ENCODE data around the gene XRCC6.
"Not testable (repeated sequence)": the region's sequence is repeated elsewhere in the genome, so short reads cannot be mapped to it uniquely, and the experiment has no call there.

XRCC6 gene

DNA sequence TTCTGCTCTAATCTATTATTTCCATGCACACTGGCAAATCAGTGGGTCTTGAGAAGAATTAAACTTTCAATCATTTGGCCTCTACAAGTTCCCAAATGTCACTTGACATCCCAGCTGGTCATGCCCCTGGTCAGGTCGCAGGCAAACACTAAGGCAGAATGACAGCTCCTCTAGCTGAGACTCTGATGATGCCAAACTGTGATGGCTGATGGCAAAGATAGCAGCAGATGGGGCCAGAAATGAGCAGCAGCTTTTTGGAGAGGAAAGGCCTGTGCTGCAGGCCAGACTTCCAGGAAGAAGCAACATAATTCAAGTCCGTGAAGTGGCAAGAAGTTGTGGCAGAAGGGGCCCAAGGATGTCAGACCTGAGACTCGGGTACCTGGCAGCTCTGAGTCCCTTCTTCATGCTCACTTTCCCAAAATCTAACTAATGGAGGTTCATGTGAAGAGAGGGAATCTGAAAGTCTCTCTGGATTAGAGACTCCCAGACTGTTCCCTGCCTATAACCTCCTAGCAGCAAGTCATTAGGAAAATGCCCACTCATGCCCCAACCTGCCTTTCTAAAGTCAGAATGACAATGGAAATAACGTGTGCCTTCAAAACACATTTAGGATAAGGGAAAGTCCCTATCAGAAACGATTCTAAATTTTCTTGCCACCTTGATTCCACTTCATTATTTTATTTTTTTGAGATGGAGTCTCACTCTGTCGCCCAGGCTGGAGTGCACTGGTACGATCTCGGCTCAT, 22.0 kb upstream of the XRCC6 start:
- DNase-seq (ENCODE audit: low spot score) = no peak

- no peak for DNase-seq (ENCODE audit: low spot score)
Measured at GRCh38 chr22:41600976-41601375, 20.1 kb upstream of the XRCC6 start.

GRCh38 chr22:41603873-41604332, 17.2 kb upstream of the XRCC6 start:
- DNase-seq (ENCODE audit: low spot score) = peak; percentile 71

- DNase-seq (ENCODE audit: low spot score) = no peak
Measured at GRCh38 chr22:41608386-41608785, 12.7 kb upstream of the XRCC6 start.

DNA sequence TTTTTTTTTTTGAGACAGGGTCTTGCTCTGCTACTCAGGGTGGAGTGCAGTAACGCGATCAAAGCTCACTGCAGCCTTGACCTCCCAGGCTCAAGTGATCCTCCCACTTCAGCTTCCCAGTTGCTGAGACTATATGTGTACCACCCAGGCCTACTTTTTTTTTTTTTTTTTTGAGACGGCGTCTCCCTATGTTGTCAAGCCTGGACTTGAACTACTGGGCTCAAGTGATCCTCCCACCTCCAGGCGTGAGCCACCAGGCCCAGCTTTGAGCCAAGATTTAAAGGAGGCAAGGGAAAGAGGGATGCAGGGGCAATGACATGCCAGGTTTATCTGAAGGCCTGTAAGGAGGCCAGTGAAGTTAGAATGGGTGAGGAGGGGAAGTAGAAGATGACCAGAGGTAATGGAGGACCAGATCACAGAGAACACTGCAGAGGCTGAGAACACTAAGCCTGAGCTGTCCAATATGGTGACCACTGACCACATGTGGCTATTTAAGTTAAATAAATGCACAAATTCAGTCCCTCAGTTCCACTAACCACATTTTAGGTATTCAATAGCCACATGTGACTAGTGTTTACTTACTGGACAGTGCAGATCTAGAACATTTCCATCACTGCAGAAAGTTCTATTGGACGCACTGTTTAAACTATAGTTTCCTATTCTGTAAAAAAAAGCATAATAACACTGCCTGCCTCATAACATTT, 8.3 kb upstream of the XRCC6 start:
- DNase-seq (ENCODE audit: low spot score) = no peak

DNA sequence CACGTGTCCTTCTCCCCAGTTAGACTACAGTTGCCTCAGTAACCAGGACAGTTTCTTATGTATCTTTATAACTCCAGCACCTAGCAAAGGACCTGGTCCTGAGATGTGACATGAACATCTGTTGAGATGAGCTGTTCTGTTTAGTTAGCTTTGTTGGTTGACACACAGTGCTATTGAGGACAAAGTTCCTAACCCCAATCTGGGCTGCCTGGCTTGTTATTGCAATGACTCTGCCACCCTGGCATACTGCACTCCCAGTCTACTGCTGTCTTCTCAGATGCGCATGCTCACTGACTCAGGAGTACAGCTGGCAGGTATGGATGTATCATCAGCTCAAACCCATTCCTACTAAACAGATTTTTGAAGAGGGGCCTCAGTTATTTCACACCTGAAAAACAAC, 7.6 kb upstream of the XRCC6 start:
- no peak for DNase-seq (ENCODE audit: low spot score)

GRCh38 chr22:41619979-41620588, 1.0 kb upstream of the XRCC6 start:
- peak; percentile 12 for DNase-seq (ENCODE audit: low spot score)

DNA sequence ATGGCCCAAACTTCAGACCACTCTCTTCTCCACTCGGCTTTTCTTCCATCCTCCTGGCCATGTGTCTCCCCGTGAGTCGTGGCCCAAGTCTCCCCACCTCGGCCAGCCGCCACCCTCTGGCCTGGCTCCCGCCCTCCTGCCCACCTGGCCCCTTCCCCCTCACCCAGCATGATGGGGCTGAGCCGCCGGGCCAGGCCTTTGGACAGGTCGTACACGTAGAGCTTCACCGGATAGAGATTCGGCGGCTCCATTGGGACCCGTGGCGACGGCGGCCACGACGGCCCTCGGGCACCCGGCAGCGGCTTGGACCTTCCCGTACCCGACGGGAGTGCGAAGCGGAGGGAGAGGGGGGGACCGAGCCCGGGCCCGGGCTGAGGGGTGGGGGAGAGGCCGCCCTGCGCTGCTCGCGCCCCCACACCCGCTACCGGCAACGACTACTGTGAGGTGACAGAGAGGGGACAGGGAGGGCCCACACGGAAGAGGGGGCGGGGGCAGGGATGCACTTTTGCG, 451 bp upstream of the XRCC6 start, which contains the start of gene DESI1:
Gene DESI1, minus strand, starts transcription at position 455 of the 510 bp plus-strand sequence. Its CDS starts 204 bp downstream, at position 251.
- no peak for DNase-seq (ENCODE audit: low spot score)

DNA sequence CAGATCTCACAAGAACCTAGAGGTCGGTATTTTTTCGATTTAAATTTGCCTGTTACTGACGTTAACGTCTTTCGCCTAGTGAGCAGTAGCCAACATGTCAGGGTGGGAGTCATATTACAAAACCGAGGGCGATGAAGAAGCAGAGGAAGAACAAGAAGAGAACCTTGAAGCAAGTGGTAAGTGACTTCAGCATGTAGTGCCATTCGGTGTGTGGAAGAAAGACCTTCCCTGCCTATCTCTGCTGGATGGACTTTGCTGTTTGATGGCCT, 750 bp downstream of the XRCC6 start:
- no peak for DNase-seq (ENCODE audit: low spot score)

DNA sequence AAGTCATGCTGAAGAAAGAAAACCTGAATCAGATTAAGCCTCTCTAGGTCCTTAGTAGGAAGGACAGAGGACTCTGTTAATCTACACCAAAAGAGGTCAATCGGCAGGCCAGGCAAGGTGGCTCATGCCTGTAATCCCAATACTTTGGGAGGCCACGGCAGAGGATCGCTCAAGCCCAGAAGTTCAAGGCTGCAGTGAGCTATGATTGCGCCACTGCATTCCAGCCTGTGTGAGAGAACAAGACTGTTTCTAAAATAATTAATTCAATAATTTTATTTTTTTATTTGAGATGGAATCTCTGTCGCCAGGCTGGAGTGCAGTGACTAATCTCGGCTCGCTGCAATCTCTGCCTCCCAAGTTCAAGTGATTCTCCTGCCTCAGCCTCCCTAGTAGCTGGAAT, 4.5 kb downstream of the XRCC6 start:
- no peak for DNase-seq (ENCODE audit: low spot score)

DNA sequence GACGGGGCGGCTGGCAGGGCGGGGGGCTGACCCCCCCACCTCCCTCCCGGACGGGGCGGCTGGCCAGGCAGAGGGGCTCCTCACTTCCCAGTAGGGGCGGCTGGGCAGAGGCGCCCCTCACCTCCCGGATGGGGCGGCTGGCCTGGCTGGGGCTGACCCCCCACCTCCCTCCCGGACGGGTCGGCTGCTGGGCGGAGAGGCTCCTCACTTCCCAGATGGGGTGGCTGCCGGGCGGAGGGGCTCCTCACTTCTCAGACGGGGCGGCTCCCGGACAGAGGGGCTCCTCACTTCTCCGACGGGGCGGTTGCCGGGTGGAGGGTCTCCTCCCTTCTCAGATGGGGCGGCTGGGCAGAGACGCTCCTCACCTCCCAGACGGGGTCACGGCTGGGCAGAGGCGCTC, 10.0 kb downstream of the XRCC6 start:
- DNase-seq (ENCODE audit: low spot score) = not testable (repeated sequence)

- DNase-seq (ENCODE audit: low spot score) = not testable (repeated sequence)
Measured at GRCh38 chr22:41631615-41632014, 10.5 kb downstream of the XRCC6 start.

DNA sequence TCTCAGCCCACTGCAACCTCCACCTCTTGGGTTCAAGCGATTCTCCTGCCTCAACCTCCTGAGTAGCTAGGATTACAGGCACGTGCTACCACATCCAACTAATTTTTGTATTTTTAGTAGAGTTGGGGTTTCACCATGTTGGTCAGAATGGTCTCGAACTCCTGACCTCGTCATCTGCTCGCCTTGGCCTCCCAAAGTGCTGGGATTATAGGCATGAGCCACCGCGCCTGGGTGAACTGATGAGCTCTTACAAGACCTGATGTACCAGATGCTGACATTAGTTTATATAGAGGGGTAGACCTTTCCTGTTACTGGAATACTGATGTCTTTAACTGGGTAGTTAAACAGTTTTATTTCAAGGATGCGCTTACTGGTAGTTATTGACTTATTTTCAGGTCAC, 13.5 kb downstream of the XRCC6 start:
- not testable (repeated sequence) for DNase-seq (ENCODE audit: low spot score)

DNA sequence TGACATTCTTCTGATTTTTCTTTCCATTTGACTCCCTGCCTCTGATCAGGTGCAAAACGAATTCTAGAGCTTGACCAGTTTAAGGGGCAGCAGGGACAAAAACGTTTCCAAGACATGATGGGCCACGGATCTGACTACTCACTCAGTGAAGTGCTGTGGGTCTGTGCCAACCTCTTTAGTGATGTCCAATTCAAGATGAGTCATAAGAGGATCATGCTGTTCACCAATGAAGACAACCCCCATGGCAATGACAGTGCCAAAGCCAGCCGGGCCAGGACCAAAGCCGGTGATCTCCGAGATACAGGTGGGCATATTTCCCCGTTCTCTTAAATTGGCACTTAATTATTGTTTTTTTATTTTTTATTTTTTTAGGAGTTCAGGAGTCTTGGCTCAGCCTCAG, 15.4 kb downstream of the XRCC6 start:
- no peak for DNase-seq (ENCODE audit: low spot score)

- not testable (repeated sequence) for DNase-seq (ENCODE audit: low spot score)
Measured at GRCh38 chr22:41637623-41638022, 16.5 kb downstream of the XRCC6 start.

- DNase-seq (ENCODE audit: low spot score) = no peak
Measured at GRCh38 chr22:41638124-41638523, 17.0 kb downstream of the XRCC6 start.

- DNase-seq (ENCODE audit: low spot score) = no peak
Measured at GRCh38 chr22:41638748-41639147, 17.7 kb downstream of the XRCC6 start.

- no peak for DNase-seq (ENCODE audit: low spot score)
Measured at GRCh38 chr22:41641854-41642253, 20.8 kb downstream of the XRCC6 start.

DNA sequence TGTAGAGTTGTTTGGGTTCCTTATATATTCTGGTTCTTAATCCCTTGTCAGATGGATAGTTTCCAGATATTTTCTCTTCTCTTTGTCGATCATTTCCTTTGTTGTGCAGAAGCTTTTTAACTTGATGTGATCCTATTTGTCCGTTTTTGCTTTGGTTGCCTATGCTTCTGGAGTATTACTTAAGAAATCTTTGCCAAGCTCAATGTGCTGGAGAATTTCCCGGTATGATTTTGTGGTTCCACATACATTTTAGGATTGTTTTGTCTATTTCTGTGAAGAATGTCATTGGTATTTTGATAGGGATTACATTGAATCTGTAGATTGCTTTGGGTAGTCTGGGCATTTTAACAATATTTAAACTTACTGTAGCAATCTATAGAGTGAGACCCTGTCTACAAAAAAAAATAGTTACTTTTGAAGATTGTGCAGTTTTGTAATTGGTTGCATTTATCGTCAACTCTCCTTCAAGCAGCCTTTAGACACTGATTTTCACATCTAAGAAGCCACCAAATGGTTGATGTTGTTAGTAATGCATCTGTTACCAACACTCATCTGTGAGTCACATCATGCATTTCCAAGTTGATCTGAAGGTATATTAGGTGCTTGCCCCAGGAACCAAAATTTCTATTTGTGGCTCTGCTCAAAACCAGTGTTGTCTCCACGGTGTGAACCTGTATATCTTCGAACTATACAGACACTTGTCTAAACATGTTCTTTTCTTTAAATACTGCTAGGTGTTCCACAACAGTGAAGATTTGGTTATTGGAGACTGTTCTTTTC, 21.4 kb downstream of the XRCC6 start:
- DNase-seq (ENCODE audit: low spot score) = no peak

DNA sequence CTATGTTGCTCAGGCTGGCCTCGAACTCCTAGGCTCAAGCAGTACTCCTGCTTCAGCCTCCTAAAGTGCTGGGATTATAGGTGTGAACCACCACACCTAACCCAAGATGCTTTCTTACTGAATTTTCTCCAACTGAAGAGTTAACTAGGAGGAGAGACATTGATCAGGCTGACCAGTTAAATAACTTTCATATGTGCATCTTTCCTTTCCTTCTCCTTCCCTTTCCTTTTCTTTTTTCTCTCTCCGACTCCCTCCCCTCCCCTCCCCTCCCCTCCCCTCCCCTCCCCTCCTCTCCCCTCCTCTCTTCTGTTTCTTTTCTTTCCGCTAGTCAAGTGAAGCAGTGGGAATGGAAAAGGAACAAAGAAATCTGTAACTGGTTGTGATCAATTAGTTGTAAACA, 26.7 kb downstream of the XRCC6 start:
- DNase-seq (ENCODE audit: low spot score) = no peak

GRCh38 chr22:41648432-41648831, 27.3 kb downstream of the XRCC6 start:
- no peak for DNase-seq (ENCODE audit: low spot score)

- DNase-seq (ENCODE audit: low spot score) = no peak
Measured at GRCh38 chr22:41650229-41650628, 29.1 kb downstream of the XRCC6 start.
